GM12875 (cell line): ENCODE results near the gene LPA.
"Not testable (repeated sequence)": the region's sequence is repeated elsewhere in the genome, so short reads cannot be mapped to it uniquely, and the experiment has no call there.

Experiments
- H3K4me3 ChIP-seq: one replicate; pipeline ENCODE4 v1.5.1; 2011; ENCODE audit warnings: low read depth, low read length, control low read depth
- CTCF ChIP-seq: IDR thresholded peaks from 2 replicates; pipeline ENCODE4 v1.5.1; 2011; ENCODE audit warnings: low read depth, mild to moderate bottlenecking, control low read depth, inconsistent platforms, low read length, moderate library complexity, borderline replicate concordance; ENCODE audit not compliant: insufficient read depth

LPA gene

DNA sequence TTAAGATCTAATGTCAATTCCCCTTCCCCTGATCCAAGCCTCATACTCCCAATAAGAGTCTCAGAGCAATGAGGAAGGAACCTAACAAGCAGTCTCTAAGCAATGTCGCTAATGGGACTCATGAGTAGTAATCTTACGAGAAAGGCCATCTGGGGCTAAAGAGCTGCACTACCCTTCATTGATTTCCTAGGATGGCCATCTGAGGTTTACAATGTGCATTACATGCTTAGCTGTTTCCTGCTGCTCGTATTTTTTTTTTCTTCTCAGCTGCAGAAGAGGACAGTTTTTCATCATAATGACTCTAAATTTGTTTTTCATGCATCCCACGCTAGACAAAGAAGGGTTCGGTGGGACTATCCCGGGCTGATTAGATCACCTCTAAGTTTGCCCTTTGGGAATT, 119.3 kb downstream of the LPA start:
- no peak for TF ChIP-seq CTCF

DNA sequence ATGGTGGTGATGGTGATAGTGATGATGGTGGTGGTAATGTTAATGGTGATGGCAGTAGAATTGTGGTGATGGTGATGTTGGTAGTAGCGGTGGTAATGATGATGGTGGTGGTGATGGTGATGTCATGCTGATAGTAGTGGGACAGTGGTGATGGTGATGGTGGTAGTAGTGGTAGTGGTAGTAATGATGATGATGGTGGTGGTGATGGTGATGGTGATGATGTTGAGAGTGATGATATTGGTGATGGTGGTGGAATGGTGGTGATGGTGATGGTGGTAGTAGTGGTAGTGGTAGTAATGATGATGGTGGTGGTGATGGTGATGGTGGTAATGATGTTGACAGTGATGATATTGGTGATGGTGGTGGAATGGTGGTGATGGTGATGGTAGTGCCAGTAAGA, 128.8 kb downstream of the LPA start:
- no peak for TF ChIP-seq CTCF

More for the DNA sequence above, 119.3 kb downstream of the LPA start:
- no peak overlapping the region for H3K4me3 ChIP-seq

DNA sequence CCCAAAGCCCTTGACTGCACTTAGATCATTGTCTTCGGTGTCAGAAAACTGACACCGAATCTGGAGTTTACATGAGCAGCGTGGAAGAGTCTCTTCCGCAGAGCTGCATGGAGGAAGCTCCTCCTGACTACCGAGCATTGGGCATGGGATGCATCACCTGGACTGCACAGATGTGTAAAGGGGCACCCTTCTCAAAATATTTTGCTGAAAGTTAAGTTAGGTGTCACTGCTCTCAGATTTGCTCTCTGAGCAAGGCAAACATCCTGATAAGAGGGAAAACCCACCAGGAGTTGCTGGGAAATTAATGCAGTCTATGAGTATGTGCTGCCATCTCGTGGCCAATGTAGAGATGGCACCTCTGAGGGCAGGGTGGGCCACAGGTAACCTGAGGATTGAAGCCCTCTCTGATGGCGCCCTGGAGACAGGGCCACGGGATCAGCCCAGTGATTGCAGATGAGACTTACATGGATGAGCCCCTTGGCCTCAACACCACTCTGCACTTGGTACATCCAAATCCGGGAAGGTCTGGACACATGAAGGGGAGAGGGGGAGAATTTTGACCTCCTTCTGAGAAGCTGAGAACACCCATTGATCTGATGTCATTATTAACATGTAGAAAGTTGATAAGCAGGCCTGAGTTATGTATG, 129.9 kb downstream of the LPA start:
- peak; percentile 82 for TF ChIP-seq CTCF
- no peak overlapping the region for H3K4me3 ChIP-seq

More for the DNA sequence above, 128.8 kb downstream of the LPA start:
- H3K4me3 ChIP-seq: no peak overlapping the region

- TF ChIP-seq CTCF: no peak
- no peak overlapping the region for H3K4me3 ChIP-seq
These were observed 131.8 kb downstream of the LPA start for GRCh38 chr6:160532315-160532714.

DNA sequence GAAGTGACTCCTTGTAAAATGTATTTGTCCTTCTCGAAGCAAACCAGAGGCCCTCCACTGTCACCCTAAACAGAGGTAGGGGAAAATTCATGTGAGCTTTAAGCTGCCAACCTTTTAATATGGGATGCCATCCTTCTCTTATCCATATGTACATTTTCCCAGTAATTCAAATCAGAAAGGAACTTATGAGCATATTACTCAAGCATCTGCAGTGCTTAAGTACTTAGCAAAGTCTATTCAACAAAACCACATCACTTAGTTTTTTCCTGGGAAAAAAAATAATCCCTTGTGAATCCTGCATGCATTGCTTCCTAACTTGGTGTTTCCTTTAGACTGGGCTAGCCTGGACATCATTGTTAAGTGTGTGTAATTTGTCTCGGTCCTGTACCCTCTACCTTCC, 132.2 kb downstream of the LPA start:
- H3K4me3 ChIP-seq: no peak overlapping the region
- no peak for TF ChIP-seq CTCF

DNA sequence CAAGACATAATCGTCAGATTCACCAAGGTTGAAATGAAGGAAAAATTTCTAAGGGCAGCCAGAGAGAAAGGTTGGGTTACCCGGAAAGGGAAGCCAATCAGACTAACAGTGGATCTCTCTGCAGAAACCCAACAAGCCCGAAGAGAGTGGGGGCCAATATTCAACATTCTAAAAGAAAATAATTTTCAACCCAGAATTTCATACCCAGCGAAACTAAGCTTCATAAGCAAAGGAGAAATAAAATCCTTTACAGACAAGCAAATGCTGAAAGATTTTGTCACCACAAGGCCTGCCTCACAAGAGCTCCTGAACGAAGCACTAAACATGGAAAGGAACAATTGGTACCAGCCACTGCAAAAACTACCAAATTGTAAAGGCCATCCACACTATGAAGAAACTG, 134.6 kb downstream of the LPA start:
- H3K4me3 ChIP-seq: not testable (repeated sequence)

DNA sequence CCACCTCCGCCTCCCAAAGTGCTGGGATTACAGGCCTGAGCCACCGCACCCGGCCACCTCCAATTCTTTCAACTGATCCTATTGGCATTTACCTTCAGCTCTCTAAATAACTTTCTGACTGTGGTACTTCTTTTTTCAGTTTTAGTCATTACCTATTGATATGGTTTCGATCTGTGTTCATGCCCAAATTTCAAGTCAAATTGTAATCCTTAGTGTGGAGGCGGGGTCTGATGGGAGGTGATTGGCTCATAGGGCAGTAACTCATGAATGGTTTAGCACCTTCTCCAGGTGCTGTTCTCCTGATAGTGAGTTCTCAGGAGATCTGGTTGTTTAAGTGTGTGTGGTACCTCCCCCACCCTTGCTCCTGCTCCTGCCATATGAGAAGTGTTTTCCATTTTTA, 140.9 kb downstream of the LPA start:
- no peak overlapping the region for H3K4me3 ChIP-seq
- no peak for TF ChIP-seq CTCF
